IMR-90 (cell line): ENCODE measurements around the gene ECT2. TPM values are rescaled to one million over a fixed set of nuclear protein-coding genes. Genes with fewer than 3 reads are reported as not detected.

ENCODE experiments used
- ATAC-seq: fragments of 200-7000 bp; cut with Tn5 transposase; 2 replicates; pipeline ENCODE4 v1.9.1; 2020; ENCODE audit warnings: low read depth, mild to moderate bottlenecking, moderate library complexity
- BruUV-seq: library from RNA; stranded (reverse); fragments of 400-500 nt; replicated peaks from 2 replicates; lab custom pipeline; 2021; lab: Mats Ljungman, UMichigan
- CTCF ChIA-PET: fragments of 300-600 bp; formaldehyde crosslinking; extraction: SDS; loops from one replicate; lab custom pipeline; 2021; ENCODE audit warnings: antibody characterized with exemption; lab: Yijun Ruan, JAX
- POLR2A ChIA-PET: fragments of 300-600 bp; sonication (Branson Sonifier 250); formaldehyde crosslinking; loops from one replicate; lab custom pipeline; 2022; ENCODE audit warnings: antibody characterized with exemption; ENCODE audit not compliant: unreplicated experiment; lab: Charles Lee
- DNase-seq: peaks from one replicate; pipeline ENCODE4 v3.0.0; 2013
- H2AFZ ChIP-seq: replicated peaks from 2 replicates; pipeline ENCODE3; 2013; ENCODE audit warnings: low read length, mild to moderate bottlenecking; ENCODE audit not compliant: poor library complexity
- H2AK5ac ChIP-seq: 2 replicates; pipeline ENCODE4 v1.6.1; 2013; ENCODE audit warnings: low read depth, low read length, inconsistent platforms
- H2AK9ac ChIP-seq: replicated peaks from 2 replicates; pipeline ENCODE3; 2013; ENCODE audit warnings: mild to moderate bottlenecking, low read depth, low read length, moderate library complexity; ENCODE audit not compliant: poor library complexity
- H2BK120ac ChIP-seq: 2 replicates; pipeline ENCODE4 v1.6.1; 2013; ENCODE audit warnings: low read depth, low read length, inconsistent platforms
- H2BK15ac ChIP-seq: 3 replicates; pipeline ENCODE4 v1.6.1; 2013; ENCODE audit warnings: low read depth, low read length, inconsistent platforms
- H2BK20ac ChIP-seq: 2 replicates; pipeline ENCODE4 v1.6.1; 2013; ENCODE audit warnings: low read depth, mild to moderate bottlenecking, inconsistent platforms, low read length, moderate library complexity
- H2BK5ac ChIP-seq: 2 replicates; pipeline ENCODE4 v1.6.1; 2013; ENCODE audit warnings: mild to moderate bottlenecking, low read depth, low read length, inconsistent platforms; ENCODE audit not compliant: poor library complexity, severe bottlenecking
- H3K14ac ChIP-seq: replicated peaks from 2 replicates; pipeline ENCODE4 v1.6.1; 2013; ENCODE audit warnings: low read depth, low read length, inconsistent platforms
- H3K18ac ChIP-seq: 2 replicates; pipeline ENCODE4 v1.6.1; 2013; ENCODE audit warnings: low read depth, low read length, control low read depth
- H3K23ac ChIP-seq: 2 replicates; pipeline ENCODE4 v1.6.1; 2013; ENCODE audit warnings: low read depth, low read length, inconsistent platforms
- H3K27ac ChIP-seq: 2 replicates; pipeline ENCODE4 v1.5.1; 2013; ENCODE audit warnings: mild to moderate bottlenecking, control low read depth, low read length; ENCODE audit not compliant: insufficient read depth
- H3K27me3 ChIP-seq: 2 replicates; pipeline ENCODE4 v1.6.1; 2013; ENCODE audit warnings: low read length; ENCODE audit not compliant: control insufficient read depth, insufficient read depth
- H3K36me3 ChIP-seq: 2 replicates; pipeline ENCODE4 v1.6.1; 2013; ENCODE audit warnings: low read length, mixed read lengths; ENCODE audit not compliant: control insufficient read depth, insufficient read depth
- H3K4ac ChIP-seq: 2 replicates; pipeline ENCODE4 v1.6.1; 2013; ENCODE audit warnings: low read depth, low read length, inconsistent platforms
- H3K4me1 ChIP-seq: 2 replicates; pipeline ENCODE4 v1.6.1; 2013; ENCODE audit warnings: low read length, mixed read lengths; ENCODE audit not compliant: control insufficient read depth, insufficient read depth
- H3K4me2 ChIP-seq: 2 replicates; pipeline ENCODE4 v1.6.1; 2013; ENCODE audit warnings: low read depth, mild to moderate bottlenecking, control low read depth, low read length, moderate library complexity
- H3K4me3 ChIP-seq: 2 replicates; pipeline ENCODE4 v1.5.1; 2013; ENCODE audit warnings: low read depth, mild to moderate bottlenecking, control low read depth, low read length, moderate library complexity; ENCODE audit not compliant: insufficient read depth
- H3K56ac ChIP-seq: 2 replicates; pipeline ENCODE4 v1.6.1; 2013; ENCODE audit warnings: low read length, inconsistent platforms; ENCODE audit not compliant: insufficient read depth; ENCODE audit errors: extremely low read depth
- H3K79me1 ChIP-seq, 2 experiments: 2 replicates each; pipeline ENCODE4 v1.6.1; 2013; ENCODE audit warnings: low read length in 2 of 2, inconsistent platforms in 1 of 2, low read depth in 1 of 2
- H3K9ac ChIP-seq: 2 replicates; pipeline ENCODE4 v1.6.1; 2013; ENCODE audit warnings: low read depth, low read length, control low read depth
- H3K9me1 ChIP-seq: 2 replicates; pipeline ENCODE4 v1.6.1; 2013; ENCODE audit warnings: low read length, inconsistent platforms; ENCODE audit not compliant: insufficient read depth
- H3K9me3 ChIP-seq: 2 replicates; pipeline ENCODE4 v1.6.1; 2013; ENCODE audit warnings: low read length; ENCODE audit not compliant: control insufficient read depth, insufficient read depth
- H4K20me1 ChIP-seq: 2 replicates; pipeline ENCODE4 v1.6.1; 2013; ENCODE audit warnings: low read length, inconsistent platforms; ENCODE audit not compliant: insufficient read depth
- H4K5ac ChIP-seq: 2 replicates; pipeline ENCODE4 v1.6.1; 2013; ENCODE audit warnings: mild to moderate bottlenecking, low read depth, low read length, control low read depth
- H4K8ac ChIP-seq, 2 experiments: 2 replicates each; pipeline ENCODE4 v1.6.1; 2013; ENCODE audit warnings: low read depth in 2 of 2, low read length in 2 of 2, control low read depth in 1 of 2, inconsistent platforms in 1 of 2
- H4K91ac ChIP-seq: 2 replicates; pipeline ENCODE4 v1.6.1; 2013; ENCODE audit warnings: low read depth, low read length, inconsistent platforms; ENCODE audit not compliant: insufficient read depth
- BHLHE40 ChIP-seq: fragments of 150-350 bp; IDR thresholded peaks from 2 replicates; pipeline ENCODE4 v1.6.1; 2016; ENCODE audit warnings: mild to moderate bottlenecking, low read depth, low read length
- CHD1 ChIP-seq: IDR thresholded peaks from 2 replicates; pipeline ENCODE4 v1.6.1; 2012; ENCODE audit warnings: low read depth, low read length, improper control_type of control experiment
- FOS ChIP-seq: fragments of 150-350 bp; IDR thresholded peaks from 2 replicates; pipeline ENCODE4 v1.6.1; 2016; ENCODE audit warnings: low read depth, low read length
- NFE2L2 ChIP-seq: fragments of 150-350 bp; IDR thresholded peaks from 2 replicates; pipeline ENCODE4 v1.6.1; 2016; ENCODE audit warnings: low read depth, mild to moderate bottlenecking, low read length
- POLR2A ChIP-seq: IDR thresholded peaks from 2 replicates; pipeline ENCODE4 v1.6.1; 2012; ENCODE audit warnings: mild to moderate bottlenecking, low read depth, low read length
- RFX5 ChIP-seq: IDR thresholded peaks from 2 replicates; pipeline ENCODE4 v1.8.0; 2012; ENCODE audit warnings: low read depth, mild to moderate bottlenecking, low read length, moderate library complexity
- SMC3 ChIP-seq: fragments of 150-350 bp; IDR thresholded peaks from 2 replicates; pipeline ENCODE4 v1.6.1; 2016; ENCODE audit warnings: low read depth, mild to moderate bottlenecking, antibody characterized with exemption, low read length, moderate library complexity
- WGBS, 2 experiments: methylation state at CpG; one replicate each; pipeline versions ENCODE4 v1.1.5 to v1.1.7; 2013; ENCODE audit warnings: missing lambda C conversion rate in 2 of 2; ENCODE audit not compliant: insufficient read length in 1 of 2; ENCODE audit errors: extremely low coverage in 2 of 2; 5-methylcytosine and 5-hydroxymethylcytosine counted together
- dilution Hi-C: fragments of 300-500 bp; cut with HindIII; formaldehyde crosslinking; loops from one replicate; pipeline ENCODE4 v1.14.3; 2018; ENCODE audit warnings: low sequenced_read_pairs; ENCODE audit not compliant: unreplicated experiment
- in situ Hi-C: fragments of 300-500 bp; cut with MboI; formaldehyde crosslinking; loops from 3 replicates; pipeline ENCODE4 v1.14.3; 2019; ENCODE audit warnings: low sequenced_read_pairs, inconsistent platforms, mixed read lengths
- intact Hi-C: fragments of 100-400 bp; cut with micrococcal nuclease; formaldehyde crosslinking; loops from 2 replicates; pipeline ENCODE4 v1.10.0; 2022
- polyA plus RNA-seq, 3 experiments: library from polyadenylated mRNA; depleted of rRNA; stranded (reverse); fragments of >200 nt; gene quantifications; 2 replicates each; pipeline ENCODE4 v1.2.3, GENCODE V29; 2012; ENCODE audit warnings: low replicate concordance in 1 of 3
- total RNA-seq: library from RNA; depleted of rRNA; stranded (reverse); fragments of >200 nt; gene quantifications from 2 replicates; pipeline ENCODE4 v1.2.3, GENCODE V29; 2012
- TF ChIP-seq, protein P1 (sequence below): conservative IDR thresholded peaks from 2 replicates; pipeline ENCODE4 v1.5.1; 2012; ENCODE audit warnings: mild to moderate bottlenecking, low read depth, low read length, improper control_type of control experiment

ECT2 gene
- total and polyA plus RNA-seq, 2 of the 4 experiments (the other 2 are of a cell fraction), result 18.1 to 37.8 TPM

GRCh38 chr3:172853921-172854666 lies 103.6 kb downstream of the ECT2 start:
- H3K4me2 ChIP-seq, result no peak overlapping the region
- dilution Hi-C loops, result no loop called here
- WGBS, 2 experiments, result no CpG with 5 or more reads among the region's 3 CpGs
- H3K23ac ChIP-seq, result no peak overlapping the region
- peaks cover 3% of the 10 kb centered on the region; the same call in 1 of the 2 replicates for H3K27me3 ChIP-seq
- H3K18ac ChIP-seq, result no peak overlapping the region
- no peaks in the 10 kb centered on the region for H4K20me1 ChIP-seq
- no peak overlapping the region for H2BK5ac ChIP-seq
- no peak for TF ChIP-seq POLR2A
- TF ChIP-seq, protein P1, sequence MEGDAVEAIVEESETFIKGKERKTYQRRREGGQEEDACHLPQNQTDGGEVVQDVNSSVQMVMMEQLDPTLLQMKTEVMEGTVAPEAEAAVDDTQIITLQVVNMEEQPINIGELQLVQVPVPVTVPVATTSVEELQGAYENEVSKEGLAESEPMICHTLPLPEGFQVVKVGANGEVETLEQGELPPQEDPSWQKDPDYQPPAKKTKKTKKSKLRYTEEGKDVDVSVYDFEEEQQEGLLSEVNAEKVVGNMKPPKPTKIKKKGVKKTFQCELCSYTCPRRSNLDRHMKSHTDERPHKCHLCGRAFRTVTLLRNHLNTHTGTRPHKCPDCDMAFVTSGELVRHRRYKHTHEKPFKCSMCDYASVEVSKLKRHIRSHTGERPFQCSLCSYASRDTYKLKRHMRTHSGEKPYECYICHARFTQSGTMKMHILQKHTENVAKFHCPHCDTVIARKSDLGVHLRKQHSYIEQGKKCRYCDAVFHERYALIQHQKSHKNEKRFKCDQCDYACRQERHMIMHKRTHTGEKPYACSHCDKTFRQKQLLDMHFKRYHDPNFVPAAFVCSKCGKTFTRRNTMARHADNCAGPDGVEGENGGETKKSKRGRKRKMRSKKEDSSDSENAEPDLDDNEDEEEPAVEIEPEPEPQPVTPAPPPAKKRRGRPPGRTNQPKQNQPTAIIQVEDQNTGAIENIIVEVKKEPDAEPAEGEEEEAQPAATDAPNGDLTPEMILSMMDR, result no peak
- no peak for TF ChIP-seq RFX5
- TF ChIP-seq NFE2L2, result no peak
- TF ChIP-seq FOS, result no peak
- TF ChIP-seq BHLHE40, result no peak
- TF ChIP-seq SMC3, result no peak
- no peak for TF ChIP-seq CHD1
- no peaks in the 10 kb centered on the region for H3K36me3 ChIP-seq
- no peaks in the 10 kb centered on the region for H3K4me1 ChIP-seq
- BruUV-seq, result no TSS peak
- no peak overlapping the region for H3K4ac ChIP-seq
- no peaks in the 10 kb centered on the region for H3K9me1 ChIP-seq
- H2AK5ac ChIP-seq, result no peak overlapping the region
- DNase-seq (no peak), ATAC-seq (no peak)
- no peak overlapping the region for H4K5ac ChIP-seq
- no peak overlapping the region for H3K56ac ChIP-seq
- in situ Hi-C loops, result no loop called here
- H2BK15ac ChIP-seq, result no peak overlapping the region
- no peaks in the 10 kb centered on the region for H3K9me3 ChIP-seq
- H2AK9ac ChIP-seq, result no peak overlapping the region
- no peak overlapping the region for H3K9ac ChIP-seq
- H2BK20ac ChIP-seq, result no peak overlapping the region
- H2BK120ac ChIP-seq, result no peak overlapping the region
- no peak overlapping the region for H2AFZ ChIP-seq
- POLR2A ChIA-PET, result no interaction called here
- intact Hi-C loops, result no loop called here
- no peak overlapping the region for H4K91ac ChIP-seq
- H3K27ac ChIP-seq, result no peak overlapping the region
- no peak overlapping the region for H3K4me3 ChIP-seq
- no peak overlapping the region for H4K8ac ChIP-seq
- H3K79me1 ChIP-seq, result no peaks in the 10 kb centered on the region
- CTCF ChIA-PET, result no interaction called here
- H3K14ac ChIP-seq, result no peak overlapping the region
